H9 (cell line): Measurements from ENCODE around the gene TMEM117. TPM values are rescaled to one million over a fixed set of nuclear protein-coding genes. Genes with fewer than 3 reads are reported as not detected.

ENCODE experiments used
- DNase-seq: peaks from one replicate; pipeline ENCODE4 v3.0.0-alpha.2; 2017
- H2AFZ ChIP-seq: one replicate; pipeline ENCODE4 v1.6.1; 2013; ENCODE audit warnings: mild to moderate bottlenecking, low read length, control low read depth, moderate library complexity
- H2AK5ac ChIP-seq: 2 replicates; pipeline ENCODE4 v1.6.1; 2013; ENCODE audit warnings: low read length, control low read depth, mixed read lengths; ENCODE audit not compliant: insufficient read length
- H2BK120ac ChIP-seq: one replicate; pipeline ENCODE4 v1.6.1; 2013; ENCODE audit warnings: low read depth, mild to moderate bottlenecking, low read length, control low read depth, inconsistent platforms; ENCODE audit not compliant: poor library complexity, severe bottlenecking
- H2BK12ac ChIP-seq: 2 replicates; pipeline ENCODE4 v1.6.1; 2013; ENCODE audit warnings: low read length, control low read depth, mixed read lengths, low read depth; ENCODE audit not compliant: insufficient read length
- H2BK15ac ChIP-seq: 2 replicates; pipeline ENCODE4 v1.6.1; 2013; ENCODE audit warnings: low read depth, low read length, control low read depth
- H2BK20ac ChIP-seq: one replicate; pipeline ENCODE4 v1.6.1; 2013; ENCODE audit warnings: low read depth, mild to moderate bottlenecking, low read length, control low read depth, inconsistent platforms; ENCODE audit not compliant: poor library complexity, severe bottlenecking
- H2BK5ac ChIP-seq: 2 replicates; pipeline ENCODE4 v1.6.1; 2013; ENCODE audit warnings: low read length, control low read depth, mixed read lengths; ENCODE audit not compliant: insufficient read length
- H3K14ac ChIP-seq: 2 replicates; pipeline ENCODE4 v1.6.1; 2013; ENCODE audit warnings: low read length, control low read depth; ENCODE audit not compliant: insufficient read depth
- H3K18ac ChIP-seq: 2 replicates; pipeline ENCODE4 v1.6.1; 2013; ENCODE audit warnings: low read depth, mild to moderate bottlenecking, mixed read lengths, low read length, control low read depth; ENCODE audit not compliant: insufficient read length
- H3K23ac ChIP-seq: 2 replicates; pipeline ENCODE4 v1.6.1; 2013; ENCODE audit warnings: low read length, control low read depth, mixed read lengths, low read depth; ENCODE audit not compliant: insufficient read length
- H3K23me2 ChIP-seq: 2 replicates; pipeline ENCODE4 v1.6.1; 2013; ENCODE audit warnings: low read depth, mild to moderate bottlenecking, mixed read lengths, low read length, control low read depth; ENCODE audit not compliant: insufficient read length, poor library complexity, severe bottlenecking
- H3K27ac ChIP-seq: 2 replicates; pipeline ENCODE4 v1.5.1; 2013; ENCODE audit warnings: low read length, control low read depth, mixed read lengths, low read depth; ENCODE audit not compliant: insufficient read length
- H3K27me3 ChIP-seq: 2 replicates; pipeline ENCODE4 v1.6.1; 2013; ENCODE audit warnings: low read length, control low read depth, inconsistent platforms; ENCODE audit not compliant: insufficient read depth
- H3K4ac ChIP-seq: 2 replicates; pipeline ENCODE4 v1.6.1; 2013; ENCODE audit warnings: low read depth, mild to moderate bottlenecking, control low read depth, inconsistent platforms, low read length, moderate library complexity
- H3K4me1 ChIP-seq: 2 replicates; pipeline ENCODE4 v1.6.1; 2013; ENCODE audit warnings: low read length, control low read depth, inconsistent platforms; ENCODE audit not compliant: insufficient read depth
- H3K4me2 ChIP-seq: 2 replicates; pipeline ENCODE4 v1.6.1; 2013; ENCODE audit warnings: low read length, control low read depth, mixed read lengths; ENCODE audit not compliant: insufficient read length, insufficient read depth
- H3K56ac ChIP-seq: 2 replicates; pipeline ENCODE4 v1.6.1; 2013; ENCODE audit warnings: low read depth, mild to moderate bottlenecking, mixed read lengths, low read length, control low read depth; ENCODE audit not compliant: insufficient read length
- H3K79me1 ChIP-seq: 2 replicates; pipeline ENCODE4 v1.6.1; 2013; ENCODE audit warnings: low read depth, mild to moderate bottlenecking, moderate library complexity, low read length, control low read depth, inconsistent platforms; ENCODE audit not compliant: insufficient read depth, poor library complexity, severe bottlenecking
- H3K79me2 ChIP-seq: 2 replicates; pipeline ENCODE4 v1.6.1; 2013; ENCODE audit warnings: low read length, control low read depth, inconsistent platforms; ENCODE audit not compliant: insufficient read depth
- H3K9ac ChIP-seq: 2 replicates; pipeline ENCODE4 v1.6.1; 2013; ENCODE audit warnings: low read length, control low read depth, mixed read lengths; ENCODE audit not compliant: insufficient read length; ENCODE audit errors: extremely low read depth
- H3K9me3 ChIP-seq: one replicate; pipeline ENCODE4 v1.6.1; 2013; ENCODE audit warnings: low read depth, low read length, inconsistent platforms; ENCODE audit not compliant: control insufficient read depth
- H3T11ph ChIP-seq: one replicate; pipeline ENCODE4 v1.6.1; 2013; ENCODE audit warnings: mild to moderate bottlenecking, low read length, control low read depth, inconsistent platforms
- H4K20me1 ChIP-seq: one replicate; pipeline ENCODE4 v1.6.1; 2013; ENCODE audit not compliant: control insufficient read depth, insufficient read length, insufficient read depth
- H4K5ac ChIP-seq: 2 replicates; pipeline ENCODE4 v1.6.1; 2013; ENCODE audit warnings: low read depth, mild to moderate bottlenecking, mixed read lengths, low read length, control low read depth; ENCODE audit not compliant: insufficient read length
- H4K8ac ChIP-seq: replicated peaks from 2 replicates; pipeline ENCODE4 v1.6.1; 2013; ENCODE audit warnings: low read length, control low read depth, mixed read lengths, low read depth; ENCODE audit not compliant: insufficient read length
- H4K91ac ChIP-seq: 2 replicates; pipeline ENCODE4 v1.6.1; 2013; ENCODE audit warnings: low read depth, mild to moderate bottlenecking, moderate library complexity, mixed read lengths, low read length, control low read depth; ENCODE audit not compliant: insufficient read length
- H3K27ac Mint-ChIP-seq, 3 experiments: 2 replicates in 2 of 3; 3 replicates in 1 of 3; pipeline ENCODE4 v1.8.0; 2020 to 2021; ENCODE audit warnings: mixed read lengths in 3 of 3, mild to moderate bottlenecking in 1 of 3, moderate library complexity in 1 of 3
- H3K27me3 Mint-ChIP-seq: 2 replicates; pipeline ENCODE4 v1.8.0; 2021; ENCODE audit warnings: low read depth, mild to moderate bottlenecking, moderate library complexity, mixed read lengths
- H3K36me3 Mint-ChIP-seq, 3 experiments: 2 replicates in 2 of 3; 3 replicates in 1 of 3; pipeline ENCODE4 v1.8.0; 2020 to 2021; ENCODE audit warnings: low read depth in 3 of 3, mixed read lengths in 3 of 3; ENCODE audit not compliant: insufficient read depth in 1 of 3
- H3K4me1 Mint-ChIP-seq, 2 experiments: 2 replicates each; pipeline ENCODE4 v1.8.0; 2020; ENCODE audit warnings: mixed read lengths in 2 of 2
- H3K4me3 Mint-ChIP-seq, 2 experiments: 2 replicates in 1 of 2; 3 replicates in 1 of 2; pipeline ENCODE4 v1.8.0; 2020 to 2021; ENCODE audit warnings: mild to moderate bottlenecking in 2 of 2, mixed read lengths in 2 of 2, moderate library complexity in 1 of 2
- H3K9me3 Mint-ChIP-seq, 2 experiments: 2 replicates in 1 of 2; 3 replicates in 1 of 2; pipeline ENCODE4 v1.8.0; 2020; ENCODE audit warnings: mild to moderate bottlenecking in 2 of 2, mixed read lengths in 2 of 2, moderate library complexity in 1 of 2
- CTCF ChIP-seq: fragments of 200-600 bp; sonication (generic); conservative IDR thresholded peaks from 3 replicates; pipeline ENCODE4 v1.8.0; 2021; ENCODE audit warnings: antibody characterized with exemption, mild to moderate bottlenecking
- WGBS: extraction: QIAGEN DNeasy Blood & Tissue Kit; methylation state at CpG from one replicate; pipeline ENCODE4 v1.1.7; 2013; ENCODE audit warnings: missing lambda C conversion rate, low lambda C conversion rate, mixed read lengths; ENCODE audit not compliant: insufficient read length; ENCODE audit errors: extremely low coverage; 5-methylcytosine and 5-hydroxymethylcytosine counted together
- total RNA-seq: library from RNA; stranded (reverse); gene quantifications from 2 replicates; pipeline ENCODE4 v1.2.1, GENCODE V29; 2021

Gene TMEM117
- total RNA-seq, 1 experiment from 2014 or later = 1.7 TPM

GRCh38 chr12:44295958-44296623 is 460.2 kb downstream of the TMEM117 start:
- Mint-ChIP-seq H3K27me3 (no peaks in the 10 kb centered on the region), H3K27ac (no peak overlapping the region; a peak in 1 of 7 replicates), H3K4me3 (no peak overlapping the region), H3K36me3 (no peaks in the 10 kb centered on the region; a peak in 1 of 7 replicates), H3K4me1 (peaks cover 8 to 12% of the 10 kb centered on the region in 2 experiments), H3K9me3 (no peaks in the 10 kb centered on the region)
- no peak overlapping the region for H3K9ac ChIP-seq
- no peaks in the 10 kb centered on the region for H3K9me3 ChIP-seq
- no peak overlapping the region for H4K91ac ChIP-seq
- no peaks in the 10 kb centered on the region for H3K23me2 ChIP-seq
- no peaks in the 10 kb centered on the region for H4K20me1 ChIP-seq
- no peak overlapping the region for H3K4me2 ChIP-seq
- no CpG with 5 or more reads among the region's 4 CpGs for WGBS
- H3K27ac ChIP-seq = no peak overlapping the region
- H3T11ph ChIP-seq = no peak overlapping the region
- no peaks in the 10 kb centered on the region; the same call in 1 of the 2 replicates for H3K4me1 ChIP-seq
- H3K79me2 ChIP-seq = no peaks in the 10 kb centered on the region
- H4K5ac ChIP-seq = no peak overlapping the region
- no peak overlapping the region for H4K8ac ChIP-seq
- no peak for TF ChIP-seq CTCF
- H3K56ac ChIP-seq = no peak overlapping the region
- no peak overlapping the region for H3K4ac ChIP-seq
- no peak overlapping the region for H3K23ac ChIP-seq
- no peak overlapping the region for H2BK15ac ChIP-seq
- no peak overlapping the region for H2AK5ac ChIP-seq
- no peaks in the 10 kb centered on the region for H3K79me1 ChIP-seq
- no peak overlapping the region for H2BK12ac ChIP-seq
- H3K18ac ChIP-seq = no peak overlapping the region
- no peak for DNase-seq
- no peak overlapping the region for H2AFZ ChIP-seq
- no peak overlapping the region for H2BK20ac ChIP-seq
- H2BK5ac ChIP-seq = no peak overlapping the region
- no peak overlapping the region for H3K14ac ChIP-seq
- H3K27me3 ChIP-seq = no peaks in the 10 kb centered on the region
- no peak overlapping the region for H2BK120ac ChIP-seq
